WTC11 (cell line): Measurements from ENCODE around the gene QSOX2.

Source experiments
- CBFB ChIP-seq: sonication (generic); formaldehyde crosslinking; IDR thresholded peaks from 2 replicates; pipeline ENCODE4 v1.8.1; 2022; ENCODE audit warnings: mild to moderate bottlenecking, low read depth, missing genetic modification reagents
- GRHL2 ChIP-seq: fragments of 250-450 bp; sonication (Bioruptor Pico); IDR thresholded peaks from 2 replicates; pipeline ENCODE4 v1.8.0; 2022; ENCODE audit warnings: mild to moderate bottlenecking, moderate library complexity; ENCODE audit not compliant: insufficient replicate concordance, severe bottlenecking
- MYBL2 ChIP-seq: sonication (generic); formaldehyde crosslinking; IDR thresholded peaks from 2 replicates; pipeline ENCODE4 v1.8.1; 2023; ENCODE audit warnings: mild to moderate bottlenecking, moderate library complexity, missing genetic modification reagents
- SP1 ChIP-seq: sonication (generic); formaldehyde crosslinking; conservative IDR thresholded peaks from 2 replicates; pipeline ENCODE4 v1.8.1; 2022; ENCODE audit warnings: missing genetic modification reagents
- TEAD1 ChIP-seq: sonication (generic); formaldehyde crosslinking; IDR thresholded peaks from 2 replicates; pipeline ENCODE4 v1.8.0; 2022; ENCODE audit warnings: mild to moderate bottlenecking, missing genetic modification reagents
- TF ChIP-seq, protein P1 (sequence below): fragments of 200-600 bp; IDR thresholded peaks from 2 replicates; pipeline ENCODE4 v1.8.0; 2022; ENCODE audit warnings: antibody characterized with exemption
- TF ChIP-seq, protein P2 (sequence below): sonication (generic); formaldehyde crosslinking; IDR thresholded peaks from 2 replicates; pipeline ENCODE4 v1.8.1; 2023; ENCODE audit warnings: mild to moderate bottlenecking, missing genetic modification reagents, moderate library complexity
- TF ChIP-seq, protein P3 (sequence below): fragments of 250-450 bp; sonication (Bioruptor Pico); conservative IDR thresholded peaks from 2 replicates; pipeline ENCODE4 v1.9.0; 2021; ENCODE audit warnings: mild to moderate bottlenecking
- TF ChIP-seq, protein P4 (sequence below): sonication (generic); formaldehyde crosslinking; IDR thresholded peaks from 2 replicates; pipeline ENCODE4 v1.8.0; 2022; ENCODE audit warnings: mild to moderate bottlenecking, missing genetic modification reagents

DNA sequence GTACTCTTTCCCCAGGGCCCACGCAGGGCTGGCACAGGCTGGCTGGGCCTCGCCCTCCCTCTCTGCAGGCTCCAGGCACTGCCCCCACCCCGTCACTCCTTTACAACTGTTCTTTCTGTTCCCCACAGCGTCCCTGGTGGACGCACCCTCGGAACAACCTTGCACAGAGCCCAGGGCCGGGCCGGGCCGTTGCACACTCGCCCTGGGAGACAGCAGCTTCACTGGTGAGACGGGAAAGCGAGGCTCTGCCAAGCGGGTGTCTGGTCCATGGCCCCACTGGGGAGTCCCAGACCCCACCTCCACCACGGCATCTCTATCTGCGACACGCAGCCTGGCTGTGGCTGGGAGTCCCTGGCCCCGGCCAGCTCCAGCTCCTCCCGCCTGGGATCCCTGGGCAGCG is 18.4 kb upstream of the QSOX2 start:
- TF ChIP-seq CBFB (no peak), TEAD1 (CRISPR knock-in tag) (no peak), GRHL2 (no peak), MYBL2 (CRISPR knock-in tag) (no peak), SP1 (CRISPR knock-in tag) (no peak)
- TF ChIP-seq, protein P1, sequence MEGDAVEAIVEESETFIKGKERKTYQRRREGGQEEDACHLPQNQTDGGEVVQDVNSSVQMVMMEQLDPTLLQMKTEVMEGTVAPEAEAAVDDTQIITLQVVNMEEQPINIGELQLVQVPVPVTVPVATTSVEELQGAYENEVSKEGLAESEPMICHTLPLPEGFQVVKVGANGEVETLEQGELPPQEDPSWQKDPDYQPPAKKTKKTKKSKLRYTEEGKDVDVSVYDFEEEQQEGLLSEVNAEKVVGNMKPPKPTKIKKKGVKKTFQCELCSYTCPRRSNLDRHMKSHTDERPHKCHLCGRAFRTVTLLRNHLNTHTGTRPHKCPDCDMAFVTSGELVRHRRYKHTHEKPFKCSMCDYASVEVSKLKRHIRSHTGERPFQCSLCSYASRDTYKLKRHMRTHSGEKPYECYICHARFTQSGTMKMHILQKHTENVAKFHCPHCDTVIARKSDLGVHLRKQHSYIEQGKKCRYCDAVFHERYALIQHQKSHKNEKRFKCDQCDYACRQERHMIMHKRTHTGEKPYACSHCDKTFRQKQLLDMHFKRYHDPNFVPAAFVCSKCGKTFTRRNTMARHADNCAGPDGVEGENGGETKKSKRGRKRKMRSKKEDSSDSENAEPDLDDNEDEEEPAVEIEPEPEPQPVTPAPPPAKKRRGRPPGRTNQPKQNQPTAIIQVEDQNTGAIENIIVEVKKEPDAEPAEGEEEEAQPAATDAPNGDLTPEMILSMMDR, result no peak
- TF ChIP-seq, protein P2, sequence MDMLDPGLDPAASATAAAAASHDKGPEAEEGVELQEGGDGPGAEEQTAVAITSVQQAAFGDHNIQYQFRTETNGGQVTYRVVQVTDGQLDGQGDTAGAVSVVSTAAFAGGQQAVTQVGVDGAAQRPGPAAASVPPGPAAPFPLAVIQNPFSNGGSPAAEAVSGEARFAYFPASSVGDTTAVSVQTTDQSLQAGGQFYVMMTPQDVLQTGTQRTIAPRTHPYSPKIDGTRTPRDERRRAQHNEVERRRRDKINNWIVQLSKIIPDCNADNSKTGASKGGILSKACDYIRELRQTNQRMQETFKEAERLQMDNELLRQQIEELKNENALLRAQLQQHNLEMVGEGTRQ (CRISPR knock-in tag), result no peak
- TF ChIP-seq, protein P3, sequence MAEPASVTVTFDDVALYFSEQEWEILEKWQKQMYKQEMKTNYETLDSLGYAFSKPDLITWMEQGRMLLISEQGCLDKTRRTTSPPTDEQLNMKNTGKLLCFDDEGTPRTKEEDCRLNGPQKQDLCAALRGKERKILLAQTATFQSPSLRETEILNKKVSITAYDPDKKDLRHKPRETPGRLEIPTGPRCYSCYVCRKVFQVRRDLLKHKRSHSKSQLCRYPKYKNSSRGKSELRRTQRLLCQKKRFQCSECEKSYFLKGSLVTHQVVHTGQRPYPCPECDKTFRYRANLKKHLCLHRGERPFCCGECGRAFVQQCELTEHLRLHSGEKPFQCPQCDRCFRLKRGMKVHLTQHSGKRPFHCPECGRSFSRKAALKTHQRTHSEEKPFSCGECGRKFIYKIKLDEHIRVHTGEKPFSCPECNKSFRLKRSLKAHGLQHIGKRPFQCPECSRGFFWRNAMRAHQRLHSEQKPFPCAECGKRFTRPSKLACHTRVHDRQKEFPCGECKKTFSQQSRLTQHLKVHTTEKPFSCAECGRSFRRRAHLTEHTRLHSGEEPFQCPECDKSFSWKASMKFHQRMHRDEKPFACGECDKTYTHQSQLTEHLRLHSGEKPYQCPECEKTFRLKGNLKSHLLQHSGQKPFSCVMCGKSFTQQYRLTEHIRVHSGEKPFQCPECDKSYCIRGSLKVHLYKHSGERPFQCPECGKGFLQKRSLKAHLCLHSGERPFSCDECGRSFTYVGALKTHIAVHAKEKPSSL (CRISPR knock-in tag), result no peak
- TF ChIP-seq, protein P4, sequence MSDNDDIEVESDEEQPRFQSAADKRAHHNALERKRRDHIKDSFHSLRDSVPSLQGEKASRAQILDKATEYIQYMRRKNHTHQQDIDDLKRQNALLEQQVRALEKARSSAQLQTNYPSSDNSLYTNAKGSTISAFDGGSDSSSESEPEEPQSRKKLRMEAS (CRISPR knock-in tag), result no peak
